Fibroblast of peridontal ligament (primary cell): Measurements from ENCODE around the gene HOXB6.

Source experiments
- DNase-seq: peaks from one replicate; pipeline ENCODE4 v3.0.0-alpha.2; 2010; ENCODE audit errors: extremely low read depth

HOXB6 gene

GRCh38 chr17:48565925-48566710, 38.7 kb downstream of the HOXB6 start:
- DNase-seq = no peak

- no peak for DNase-seq
These were observed 39.7 kb downstream of the HOXB6 start for GRCh38 chr17:48565022-48565554.

GRCh38 chr17:48564188-48565021, 40.4 kb downstream of the HOXB6 start:
- DNase-seq = no peak

GRCh38 chr17:48563867-48564187, 41.0 kb downstream of the HOXB6 start:
- DNase-seq = no peak

- no peak for DNase-seq
These were observed 41.4 kb downstream of the HOXB6 start for GRCh38 chr17:48563385-48563838.

- DNase-seq = no peak
These were observed 41.9 kb downstream of the HOXB6 start for GRCh38 chr17:48562934-48563333.

- no peak for DNase-seq
These were observed 42.6 kb downstream of the HOXB6 start for GRCh38 chr17:48561884-48562810.

- DNase-seq = no peak
These were observed 44.7 kb downstream of the HOXB6 start for GRCh38 chr17:48559840-48560817.

- DNase-seq = no peak
These were observed 45.5 kb downstream of the HOXB6 start for GRCh38 chr17:48559122-48559839.

GRCh38 chr17:48558831-48559121, 46.0 kb downstream of the HOXB6 start:
- DNase-seq = no peak

- no peak for DNase-seq
These were observed 46.5 kb downstream of the HOXB6 start for GRCh38 chr17:48558057-48558830.

- no peak for DNase-seq
These were observed 48.0 kb downstream of the HOXB6 start for GRCh38 chr17:48556576-48557401.

GRCh38 chr17:48556229-48556575, 48.6 kb downstream of the HOXB6 start:
- DNase-seq = no peak

GRCh38 chr17:48555258-48556228, 49.2 kb downstream of the HOXB6 start:
- DNase-seq = no peak

GRCh38 chr17:48554412-48555257, 50.2 kb downstream of the HOXB6 start:
- no peak for DNase-seq

GRCh38 chr17:48553826-48554225, 51.0 kb downstream of the HOXB6 start:
- no peak for DNase-seq
